Measurements from ENCODE around the gene TRIM49. TPM values are rescaled to one million over a fixed set of nuclear protein-coding genes. Genes with fewer than 3 reads are reported as not detected.

TRIM49 gene
- total and polyA plus RNA-seq, 2 donors from 2014 or later: not detected

Other genes starting within 250 kb of the TRIM49 start
- not detected for gene TRIM77, start 98.3 kb downstream of the TRIM49 start, total RNA-seq
- gene TRIM77, start 98.3 kb downstream of the TRIM49 start, polyA plus RNA-seq (ENCODE audit: insufficient read depth, low read depth, low replicate concordance): not detected
- not detected for gene TRIM64B, start 69.9 kb upstream of the TRIM49 start, total RNA-seq
- gene TRIM64B, start 69.9 kb upstream of the TRIM49 start, polyA plus RNA-seq (ENCODE audit: insufficient read depth, low read depth, low replicate concordance): not detected
- gene TRIM49D1, start 113.7 kb upstream of the TRIM49 start, total RNA-seq: not detected
- gene TRIM49D1, start 113.7 kb upstream of the TRIM49 start, polyA plus RNA-seq (ENCODE audit: insufficient read depth, low read depth, low replicate concordance): not detected
- not detected for gene TRIM49D2, start 115.5 kb upstream of the TRIM49 start, total RNA-seq
- not detected for gene TRIM49D2, start 115.5 kb upstream of the TRIM49 start, polyA plus RNA-seq (ENCODE audit: insufficient read depth, low read depth, low replicate concordance)
- gene TRIM64, start 157.5 kb upstream of the TRIM49 start, total RNA-seq: not detected
- gene TRIM64, start 157.5 kb upstream of the TRIM49 start, polyA plus RNA-seq (ENCODE audit: insufficient read depth, low read depth, low replicate concordance): not detected
- not detected for gene TRIM49C, start 222.5 kb upstream of the TRIM49 start, total RNA-seq
- gene TRIM49C, start 222.5 kb upstream of the TRIM49 start, polyA plus RNA-seq (ENCODE audit: insufficient read depth, low read depth, low replicate concordance): not detected

All from kidney (tissue), 2 donors.